ENCODE results near the gene TLR4.

DNA sequence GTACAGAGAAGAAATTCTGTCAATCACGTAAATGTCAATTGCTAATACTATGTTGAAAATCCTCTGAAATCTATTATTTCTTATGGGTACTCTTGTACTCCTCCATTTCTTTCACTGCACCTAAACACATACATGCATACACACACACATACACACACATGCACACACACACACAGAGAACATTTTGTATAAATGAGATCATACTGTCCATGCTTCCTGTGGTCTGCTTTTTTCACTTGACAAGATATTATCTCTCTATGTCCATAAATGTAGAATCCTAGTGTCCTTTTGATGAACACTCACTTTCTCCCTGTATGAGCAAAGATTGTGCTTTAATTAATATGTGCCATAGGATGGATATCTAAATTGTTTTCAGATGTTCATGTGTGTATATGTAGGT, 32.7 kb upstream of the TLR4 start:
- no peak for TF ChIP-seq POLR2A (IDR thresholded peaks at IDR 0.05)
- TF ChIP-seq, protein P1, sequence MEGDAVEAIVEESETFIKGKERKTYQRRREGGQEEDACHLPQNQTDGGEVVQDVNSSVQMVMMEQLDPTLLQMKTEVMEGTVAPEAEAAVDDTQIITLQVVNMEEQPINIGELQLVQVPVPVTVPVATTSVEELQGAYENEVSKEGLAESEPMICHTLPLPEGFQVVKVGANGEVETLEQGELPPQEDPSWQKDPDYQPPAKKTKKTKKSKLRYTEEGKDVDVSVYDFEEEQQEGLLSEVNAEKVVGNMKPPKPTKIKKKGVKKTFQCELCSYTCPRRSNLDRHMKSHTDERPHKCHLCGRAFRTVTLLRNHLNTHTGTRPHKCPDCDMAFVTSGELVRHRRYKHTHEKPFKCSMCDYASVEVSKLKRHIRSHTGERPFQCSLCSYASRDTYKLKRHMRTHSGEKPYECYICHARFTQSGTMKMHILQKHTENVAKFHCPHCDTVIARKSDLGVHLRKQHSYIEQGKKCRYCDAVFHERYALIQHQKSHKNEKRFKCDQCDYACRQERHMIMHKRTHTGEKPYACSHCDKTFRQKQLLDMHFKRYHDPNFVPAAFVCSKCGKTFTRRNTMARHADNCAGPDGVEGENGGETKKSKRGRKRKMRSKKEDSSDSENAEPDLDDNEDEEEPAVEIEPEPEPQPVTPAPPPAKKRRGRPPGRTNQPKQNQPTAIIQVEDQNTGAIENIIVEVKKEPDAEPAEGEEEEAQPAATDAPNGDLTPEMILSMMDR (IDR thresholded peaks at IDR 0.05): no peak
